ENCODE data around the gene CLCN7. TPM values are rescaled to one million over a fixed set of nuclear protein-coding genes. Genes with fewer than 3 reads are reported as not detected.

The CLCN7 gene
- total RNA-seq, 1 donor from 2014 or later, result 11.5 TPM

GRCh38 chr16:1448536-1449116 lies 26.2 kb downstream of the CLCN7 start:
- no peak for TF ChIP-seq EZH2 (IDR thresholded peaks at IDR 0.05)
- TF ChIP-seq CTCF (IDR thresholded peaks at IDR 0.05), result no peak
- no peak for TF ChIP-seq EZH2phosphoT487 (IDR thresholded peaks at IDR 0.05)
- no peak for DNase-seq (ENCODE audit: low spot score)
- no peaks in the 10 kb centered on the region for H3K36me3 ChIP-seq
- Mint-ChIP-seq H3K36me3 (peaks cover 6% of the 10 kb centered on the region), H3K4me3 (no peak overlapping the region), H3K4me1 (no peaks in the 10 kb centered on the region), H3K27ac (no peak overlapping the region), H3K27me3 (ENCODE audit: insufficient read depth, low read depth) (peaks cover 3% of the 10 kb centered on the region), H3K9me3 (no peaks in the 10 kb centered on the region)
- H3K4me2 ChIP-seq, result no peak overlapping the region
- no peaks in the 10 kb centered on the region for H3K79me2 ChIP-seq (ENCODE audit: low read depth)
- no peaks in the 10 kb centered on the region for H3F3A ChIP-seq (ENCODE audit: low read depth)
- H3K9ac ChIP-seq, result no peak overlapping the region
- H3K4me3 ChIP-seq, result no peak overlapping the region
- H3K27me3 ChIP-seq, result no peaks in the 10 kb centered on the region
- no peak overlapping the region for H3K27ac ChIP-seq
- H2AFZ ChIP-seq (replicated peaks), result no peak overlapping the region
- H3K9me3 ChIP-seq (ENCODE audit: low read depth), result no peaks in the 10 kb centered on the region
- H4K20me1 ChIP-seq (ENCODE audit: low read depth), result no peaks in the 10 kb centered on the region
- H3K4me1 ChIP-seq, result no peaks in the 10 kb centered on the region

- no peak overlapping the region for H3K4me3 ChIP-seq
- H2AFZ ChIP-seq (replicated peaks), result no peak overlapping the region
- H3K27ac ChIP-seq, result no peak overlapping the region
- peaks cover 3% of the 10 kb centered on the region for H3K27me3 Mint-ChIP-seq (ENCODE audit: insufficient read depth, low read depth)
- H3K4me1 Mint-ChIP-seq, result no peaks in the 10 kb centered on the region
- no peak for DNase-seq (ENCODE audit: low spot score)
- H3K36me3 ChIP-seq, result no peaks in the 10 kb centered on the region
- no peak overlapping the region for H3K27ac Mint-ChIP-seq
- H3K79me2 ChIP-seq (ENCODE audit: low read depth), result no peaks in the 10 kb centered on the region
- H3K36me3 Mint-ChIP-seq, result peaks cover 6% of the 10 kb centered on the region
- H3K9me3 ChIP-seq (ENCODE audit: low read depth), result no peaks in the 10 kb centered on the region
- no peaks in the 10 kb centered on the region for H3K4me1 ChIP-seq
- TF ChIP-seq EZH2 (IDR thresholded peaks at IDR 0.05), result no peak
- TF ChIP-seq CTCF (IDR thresholded peaks at IDR 0.05), result no peak
- no peak for TF ChIP-seq EZH2phosphoT487 (IDR thresholded peaks at IDR 0.05)
- no peak overlapping the region for H3K9ac ChIP-seq
- no peaks in the 10 kb centered on the region for H3K9me3 Mint-ChIP-seq
- H3K4me3 Mint-ChIP-seq, result no peak overlapping the region
- no peak overlapping the region for H3K4me2 ChIP-seq
- no peaks in the 10 kb centered on the region for H4K20me1 ChIP-seq (ENCODE audit: low read depth)
- H3F3A ChIP-seq (ENCODE audit: low read depth), result no peaks in the 10 kb centered on the region
- no peaks in the 10 kb centered on the region for H3K27me3 ChIP-seq
Measured at GRCh38 chr16:1447965-1448364, 26.9 kb downstream of the CLCN7 start.

- no peaks in the 10 kb centered on the region for H4K20me1 ChIP-seq (ENCODE audit: low read depth)
- no peak overlapping the region for H2AFZ ChIP-seq (replicated peaks)
- H3K4me1 Mint-ChIP-seq, result no peaks in the 10 kb centered on the region
- TF ChIP-seq CTCF (IDR thresholded peaks at IDR 0.05), result no peak
- TF ChIP-seq EZH2 (IDR thresholded peaks at IDR 0.05), result no peak
- no peak for TF ChIP-seq EZH2phosphoT487 (IDR thresholded peaks at IDR 0.05)
- no peak overlapping the region for H3K9ac ChIP-seq
- H3K79me2 ChIP-seq (ENCODE audit: low read depth), result no peaks in the 10 kb centered on the region
- H3K36me3 Mint-ChIP-seq, result peaks cover 3% of the 10 kb centered on the region
- H3K4me3 ChIP-seq, result no peak overlapping the region
- H3K36me3 ChIP-seq, result no peaks in the 10 kb centered on the region
- H3K27me3 ChIP-seq, result no peaks in the 10 kb centered on the region
- H3K27me3 Mint-ChIP-seq (ENCODE audit: insufficient read depth, low read depth), result peaks cover 3% of the 10 kb centered on the region
- no peaks in the 10 kb centered on the region for H3K9me3 ChIP-seq (ENCODE audit: low read depth)
- no peak overlapping the region for H3K4me2 ChIP-seq
- no peaks in the 10 kb centered on the region for H3F3A ChIP-seq (ENCODE audit: low read depth)
- no peaks in the 10 kb centered on the region for H3K4me1 ChIP-seq
- no peak overlapping the region for H3K4me3 Mint-ChIP-seq
- H3K27ac ChIP-seq, result no peak overlapping the region
- no peak overlapping the region for H3K27ac Mint-ChIP-seq
- H3K9me3 Mint-ChIP-seq, result no peaks in the 10 kb centered on the region
- no peak for DNase-seq (ENCODE audit: low spot score)
Measured at GRCh38 chr16:1446296-1447080, 28.3 kb downstream of the CLCN7 start.

Measured in neural progenitor cell (in vitro differentiated cells).